Hepatocyte (in vitro differentiated cells): ENCODE measurements around the gene STIMATE.

Source experiments
- CTCF ChIP-seq: fragments of 200-600 bp; sonication (generic); IDR thresholded peaks from 2 replicates; pipeline ENCODE4 v1.5.1; 2016; ENCODE audit warnings: antibody characterized with exemption, mild to moderate bottlenecking; ENCODE audit not compliant: poor library complexity
- EZH2 ChIP-seq: fragments of 200-600 bp; sonication (generic); IDR thresholded peaks from 2 replicates; pipeline ENCODE4 v1.6.1; 2016; ENCODE audit warnings: antibody characterized with exemption, mild to moderate bottlenecking, borderline replicate concordance

GRCh38 chr3:52822363-52822762, 75.0 kb downstream of the STIMATE start:
- TF ChIP-seq CTCF (no peak), EZH2 (no peak)
